MM.1S (cell line): ENCODE measurements around the gene EDC3.

Source experiments
- DNase-seq: peaks from one replicate; pipeline ENCODE4 v3.0.0-alpha.2; 2015
- H2AFZ ChIP-seq: fragments of 300-600 bp; sonication (generic); 2 replicates; pipeline ENCODE4 v1.6.0; 2016; ENCODE audit warnings: antibody characterized with exemption, low read length
- H3F3A ChIP-seq: fragments of 300-600 bp; sonication (generic); 2 replicates; pipeline ENCODE4 v1.6.1; 2016; ENCODE audit warnings: mild to moderate bottlenecking, antibody characterized with exemption, low read length, moderate library complexity, mixed read lengths; ENCODE audit not compliant: insufficient read depth
- H3K27ac ChIP-seq: fragments of 300-600 bp; sonication (generic); 2 replicates; pipeline ENCODE4 v1.5.1; 2016; ENCODE audit warnings: mild to moderate bottlenecking, low read length
- H3K27me3 ChIP-seq: fragments of 300-600 bp; sonication (generic); replicated peaks from 2 replicates; pipeline ENCODE4 v1.6.0; 2016; ENCODE audit warnings: low read length; ENCODE audit not compliant: insufficient read depth
- H3K36me3 ChIP-seq: fragments of 300-600 bp; sonication (generic); replicated peaks from 2 replicates; pipeline ENCODE4 v1.6.1; 2016; ENCODE audit warnings: mild to moderate bottlenecking, low read length, mixed read lengths; ENCODE audit not compliant: insufficient read depth
- H3K4me1 ChIP-seq: fragments of 300-600 bp; sonication (generic); 2 replicates; pipeline ENCODE4 v1.6.1; 2016; ENCODE audit warnings: low read length, mixed read lengths
- H3K4me2 ChIP-seq: fragments of 300-600 bp; sonication (generic); 2 replicates; pipeline ENCODE4 v1.6.0; 2016; ENCODE audit warnings: low read depth, low read length
- H3K4me3 ChIP-seq: fragments of 300-600 bp; sonication (generic); 2 replicates; pipeline ENCODE4 v1.5.1; 2016; ENCODE audit warnings: low read length, mixed read lengths
- H3K79me2 ChIP-seq: fragments of 300-600 bp; sonication (generic); 2 replicates; pipeline ENCODE4 v1.6.1; 2016; ENCODE audit warnings: mixed run types, low read length, mixed read lengths
- H3K9ac ChIP-seq: fragments of 300-600 bp; sonication (generic); 2 replicates; pipeline ENCODE4 v1.6.1; 2016; ENCODE audit warnings: low read length, mixed read lengths
- H3K9me2 ChIP-seq: fragments of 300-600 bp; sonication (generic); replicated peaks from 2 replicates; pipeline ENCODE4 v1.6.1; 2016; ENCODE audit warnings: mild to moderate bottlenecking, low read length, mixed read lengths; ENCODE audit not compliant: insufficient read depth
- H3K9me3 ChIP-seq: fragments of 300-600 bp; sonication (generic); replicated peaks from 2 replicates; pipeline ENCODE4 v1.6.1; 2016; ENCODE audit warnings: mild to moderate bottlenecking, low read length, mixed read lengths; ENCODE audit not compliant: insufficient read depth
- H4K20me1 ChIP-seq: fragments of 300-600 bp; sonication (generic); 2 replicates; pipeline ENCODE4 v1.6.1; 2016; ENCODE audit warnings: mild to moderate bottlenecking, low read length, moderate library complexity, mixed read lengths; ENCODE audit not compliant: insufficient read depth
- EZH2 ChIP-seq: fragments of 300-600 bp; sonication (generic); optimal IDR thresholded peaks from 2 replicates; pipeline ENCODE3; 2017; ENCODE audit warnings: low read depth, mild to moderate bottlenecking, antibody characterized with exemption, low read length, mixed read lengths
- EZH2phosphoT487 ChIP-seq: fragments of 300-600 bp; sonication (generic); IDR thresholded peaks from 2 replicates; pipeline ENCODE4 v1.6.1; 2018; ENCODE audit warnings: antibody characterized with exemption, low read length
- TF ChIP-seq, protein P1 (sequence below): fragments of 300-600 bp; sonication (generic); IDR thresholded peaks from 2 replicates; pipeline ENCODE4 v1.5.1; 2016; ENCODE audit warnings: antibody characterized with exemption, low read length, mixed read lengths

Gene EDC3

DNA sequence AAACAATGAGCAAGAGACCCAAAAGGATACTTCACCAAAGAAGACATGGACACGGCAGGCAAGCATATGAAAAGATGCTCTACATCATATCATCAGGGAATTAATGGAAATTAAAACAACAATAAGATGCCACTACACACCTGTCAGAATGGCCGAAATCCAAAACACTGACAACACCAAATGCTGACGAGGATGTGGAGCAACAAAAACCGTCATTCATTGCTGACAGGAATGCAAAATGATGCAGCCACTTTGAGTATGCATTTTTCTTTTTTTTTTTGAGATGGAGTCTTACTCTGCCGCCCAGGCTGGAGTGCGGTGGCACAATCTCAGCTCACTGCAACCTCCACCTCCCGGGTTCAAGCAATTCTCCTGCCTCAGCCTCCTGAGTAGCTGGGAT, 19.0 kb downstream of the EDC3 start:
- no peaks in the 10 kb centered on the region for H3F3A ChIP-seq
- H3K4me3 ChIP-seq, result no peak overlapping the region
- no peak overlapping the region for H3K4me2 ChIP-seq
- no peak overlapping the region for H3K27ac ChIP-seq
- TF ChIP-seq EZH2phosphoT487, result no peak
- TF ChIP-seq EZH2, result no peak
- TF ChIP-seq, protein P1, sequence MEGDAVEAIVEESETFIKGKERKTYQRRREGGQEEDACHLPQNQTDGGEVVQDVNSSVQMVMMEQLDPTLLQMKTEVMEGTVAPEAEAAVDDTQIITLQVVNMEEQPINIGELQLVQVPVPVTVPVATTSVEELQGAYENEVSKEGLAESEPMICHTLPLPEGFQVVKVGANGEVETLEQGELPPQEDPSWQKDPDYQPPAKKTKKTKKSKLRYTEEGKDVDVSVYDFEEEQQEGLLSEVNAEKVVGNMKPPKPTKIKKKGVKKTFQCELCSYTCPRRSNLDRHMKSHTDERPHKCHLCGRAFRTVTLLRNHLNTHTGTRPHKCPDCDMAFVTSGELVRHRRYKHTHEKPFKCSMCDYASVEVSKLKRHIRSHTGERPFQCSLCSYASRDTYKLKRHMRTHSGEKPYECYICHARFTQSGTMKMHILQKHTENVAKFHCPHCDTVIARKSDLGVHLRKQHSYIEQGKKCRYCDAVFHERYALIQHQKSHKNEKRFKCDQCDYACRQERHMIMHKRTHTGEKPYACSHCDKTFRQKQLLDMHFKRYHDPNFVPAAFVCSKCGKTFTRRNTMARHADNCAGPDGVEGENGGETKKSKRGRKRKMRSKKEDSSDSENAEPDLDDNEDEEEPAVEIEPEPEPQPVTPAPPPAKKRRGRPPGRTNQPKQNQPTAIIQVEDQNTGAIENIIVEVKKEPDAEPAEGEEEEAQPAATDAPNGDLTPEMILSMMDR, result no peak
- no peaks in the 10 kb centered on the region for H3K9me3 ChIP-seq
- H3K27me3 ChIP-seq, result no peaks in the 10 kb centered on the region
- DNase-seq, result no peak
- H3K9ac ChIP-seq, result no peak overlapping the region
- no peaks in the 10 kb centered on the region for H3K36me3 ChIP-seq
- H3K9me2 ChIP-seq, result no peaks in the 10 kb centered on the region
- H4K20me1 ChIP-seq, result no peaks in the 10 kb centered on the region
- peaks cover 19% of the 10 kb centered on the region for H3K79me2 ChIP-seq
- no peaks in the 10 kb centered on the region for H3K4me1 ChIP-seq
- H2AFZ ChIP-seq, result no peak overlapping the region

DNA sequence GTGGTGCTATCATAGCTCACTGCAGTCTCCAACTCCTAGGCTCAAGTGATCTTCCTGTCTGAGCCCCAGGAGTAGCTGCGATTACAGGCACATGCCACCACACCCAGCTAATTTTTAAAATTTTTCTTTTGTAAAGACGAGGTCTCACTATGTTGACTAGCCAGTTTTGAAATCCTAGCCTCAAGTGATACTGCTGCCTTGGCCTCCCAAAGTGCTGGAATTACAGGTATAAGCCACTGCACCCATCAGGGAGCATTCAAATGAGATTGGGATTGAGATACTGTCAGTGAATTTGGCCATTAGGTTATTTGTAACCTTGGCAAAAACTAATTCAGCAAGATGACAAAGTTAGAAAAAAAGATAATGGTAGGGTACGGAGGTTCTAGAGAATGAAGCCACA, 21.7 kb downstream of the EDC3 start:
- H3K27ac ChIP-seq, result no peak overlapping the region
- no peaks in the 10 kb centered on the region for H3F3A ChIP-seq
- H3K9ac ChIP-seq, result no peak overlapping the region
- H3K27me3 ChIP-seq, result no peaks in the 10 kb centered on the region
- no peaks in the 10 kb centered on the region for H3K9me2 ChIP-seq
- no peaks in the 10 kb centered on the region for H3K36me3 ChIP-seq
- no peak overlapping the region for H3K4me2 ChIP-seq
- no peaks in the 10 kb centered on the region for H4K20me1 ChIP-seq
- peaks cover 13% of the 10 kb centered on the region for H3K79me2 ChIP-seq
- no peak overlapping the region for H2AFZ ChIP-seq
- H3K4me1 ChIP-seq, result no peaks in the 10 kb centered on the region
- H3K9me3 ChIP-seq, result no peaks in the 10 kb centered on the region
- TF ChIP-seq, protein P1, result no peak
- TF ChIP-seq EZH2phosphoT487 (no peak), EZH2 (no peak)
- H3K4me3 ChIP-seq, result no peak overlapping the region
- no peak for DNase-seq

DNA sequence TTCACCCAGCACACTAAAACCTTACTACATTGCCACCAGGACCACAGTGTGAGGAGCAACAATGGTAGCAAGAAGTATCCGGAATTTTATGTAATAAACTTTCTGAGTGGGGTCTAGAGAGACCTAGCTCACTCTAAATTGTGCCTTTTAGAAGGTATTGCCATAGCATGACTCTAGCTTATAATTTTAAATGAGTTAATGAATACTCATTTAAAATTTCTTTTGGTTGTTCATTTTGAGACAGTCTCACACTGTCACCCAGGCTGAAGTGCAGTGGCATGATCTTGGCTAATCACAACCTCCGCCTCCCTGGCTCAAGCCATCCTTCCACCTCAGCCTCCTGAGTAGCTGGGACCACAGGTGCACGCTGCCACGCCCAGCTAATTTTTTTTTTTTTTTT, 26.2 kb downstream of the EDC3 start:
- H2AFZ ChIP-seq, result no peak overlapping the region
- DNase-seq, result no peak
- TF ChIP-seq, protein P1, result no peak
- TF ChIP-seq EZH2phosphoT487, result no peak
- TF ChIP-seq EZH2, result no peak
- H3K27ac ChIP-seq, result no peak overlapping the region
- no peak overlapping the region for H3K4me3 ChIP-seq
- no peaks in the 10 kb centered on the region for H3K9me2 ChIP-seq
- no peaks in the 10 kb centered on the region; the same call in 1 of the 2 replicates for H3K36me3 ChIP-seq
- no peaks in the 10 kb centered on the region for H3K79me2 ChIP-seq
- no peak overlapping the region for H3K4me2 ChIP-seq
- H3K4me1 ChIP-seq, result no peaks in the 10 kb centered on the region
- H3K9ac ChIP-seq, result no peak overlapping the region
- no peaks in the 10 kb centered on the region for H3F3A ChIP-seq
- H4K20me1 ChIP-seq, result 0 out of 2 replicates have a peak, but pooled peaks cover 4% of the 10 kb centered on the region
- no peaks in the 10 kb centered on the region for H3K9me3 ChIP-seq
- H3K27me3 ChIP-seq, result no peaks in the 10 kb centered on the region
